Immature natural killer cell (primary cell): ENCODE results near the gene COQ2. TPM values are rescaled to one million over a fixed set of nuclear protein-coding genes. Genes with fewer than 3 reads are reported as not detected.
A peak's percentile ranks its signal among the peaks of the same experiment; 100 is the strongest.

Source experiments
- DNase-seq, 3 donors: peaks; one replicate each; pipeline ENCODE4 v3.0.0; 2022; ENCODE audit warnings: mixed read lengths in 1 of 3
- H3K27ac Mint-ChIP-seq, 6 donors: one replicate each; pipeline ENCODE4 v1.8.0; 2020; ENCODE audit warnings: mixed read lengths in 6 of 6, mild to moderate bottlenecking in 5 of 6, inconsistent platforms in 4 of 6, moderate library complexity in 3 of 6
- H3K27me3 Mint-ChIP-seq, 3 donors: one replicate each; pipeline ENCODE4 v1.8.0; 2020 to 2021; ENCODE audit warnings: low read depth in 3 of 3, mild to moderate bottlenecking in 3 of 3, mixed read lengths in 3 of 3, moderate library complexity in 3 of 3, inconsistent platforms in 1 of 3
- H3K36me3 Mint-ChIP-seq, 3 donors: one replicate each; pipeline ENCODE4 v1.8.0; 2020; ENCODE audit warnings: mixed read lengths in 3 of 3, inconsistent platforms in 2 of 3, mild to moderate bottlenecking in 2 of 3
- H3K4me1 Mint-ChIP-seq, 2 donors: one replicate each; pipeline ENCODE4 v1.8.0; 2020; ENCODE audit warnings: inconsistent platforms in 2 of 2, mild to moderate bottlenecking in 2 of 2, mixed read lengths in 2 of 2, moderate library complexity in 1 of 2
- H3K4me3 Mint-ChIP-seq, 5 donors: one replicate each; pipeline ENCODE4 v1.8.0; 2020; ENCODE audit warnings: mild to moderate bottlenecking in 5 of 5, mixed read lengths in 5 of 5, inconsistent platforms in 3 of 5, moderate library complexity in 3 of 5
- H3K9me3 Mint-ChIP-seq, 6 donors: one replicate each; pipeline ENCODE4 v1.8.0; 2020; ENCODE audit warnings: mild to moderate bottlenecking in 6 of 6, mixed read lengths in 6 of 6, inconsistent platforms in 4 of 6, moderate library complexity in 3 of 6
- polyA plus RNA-seq, 3 donors: library from polyadenylated mRNA; unstranded; fragments of 300-500 nt; fragmentation: Illumina TruSeq; gene quantifications; one replicate each; pipeline ENCODE4 v1.2.3, GENCODE V29; 2021

Gene COQ2
- polyA plus RNA-seq, 3 donors from 2014 or later, result 5.8 to 7.8 (median 7.5) TPM

GRCh38 chr4:83214079-83214478, 70.5 kb downstream of the COQ2 start:
- Mint-ChIP-seq H3K9me3 (peaks cover 0 to 2% (median 0%) of the 10 kb centered on the region in 6 donors), H3K4me1 (peaks cover 96 to 97% of the 10 kb centered on the region in 2 donors), H3K27me3 (peaks cover 5 to 9% (median 7%) of the 10 kb centered on the region in 3 donors), H3K4me3 (peak overlapping the region in 1 of 5 donors; percentile 23), H3K27ac (peak overlapping the region in 3 of 6 donors; percentile 32 to 89 (median 82)), H3K36me3 (peaks cover 0 to 3% (median 0%) of the 10 kb centered on the region in 3 donors)
- no peak for DNase-seq

Other genes with a start within 250 kb of the COQ2 start
- 10 to 100 TPM; 61.0 to 90.6 (median 71.1) TPM for gene COPS4, start 249.6 kb downstream of the COQ2 start, polyA plus RNA-seq
- gene PLAC8, start 170.1 kb downstream of the COQ2 start, polyA plus RNA-seq, result 1,000 to 10,000 TPM; 1,450 to 1,724 (median 1,466) TPM
- gene HPSE, start 50.0 kb upstream of the COQ2 start, polyA plus RNA-seq, result 1 to 10 TPM; 1.1 to 2.5 (median 1.3) TPM
- gene HELQ, start 171.0 kb upstream of the COQ2 start, polyA plus RNA-seq, result 10 to 100 TPM in 2 of 3 donors, 1 to 10 TPM in 1; 7.8 to 18.9 (median 15.4) TPM
- gene MRPS18C, start 171.3 kb upstream of the COQ2 start, polyA plus RNA-seq, result 10 to 100 TPM; 44.8 to 77.0 (median 45.5) TPM
- 10 to 100 TPM in 1 of 3 donors, 1 to 10 TPM in 2; 6.2 to 10.8 (median 7.4) TPM for gene ABRAXAS1, start 200.3 kb upstream of the COQ2 start, polyA plus RNA-seq